ENCODE results near the gene MDGA2. TPM values are rescaled to one million over a fixed set of nuclear protein-coding genes. Genes with fewer than 3 reads are reported as not detected.

MDGA2 gene
- total and polyA plus RNA-seq, 8 donors, result not detected

GRCh38 chr14:47567273-47567672 lies 108.1 kb downstream of the MDGA2 start:
- TF ChIP-seq, protein P1, sequence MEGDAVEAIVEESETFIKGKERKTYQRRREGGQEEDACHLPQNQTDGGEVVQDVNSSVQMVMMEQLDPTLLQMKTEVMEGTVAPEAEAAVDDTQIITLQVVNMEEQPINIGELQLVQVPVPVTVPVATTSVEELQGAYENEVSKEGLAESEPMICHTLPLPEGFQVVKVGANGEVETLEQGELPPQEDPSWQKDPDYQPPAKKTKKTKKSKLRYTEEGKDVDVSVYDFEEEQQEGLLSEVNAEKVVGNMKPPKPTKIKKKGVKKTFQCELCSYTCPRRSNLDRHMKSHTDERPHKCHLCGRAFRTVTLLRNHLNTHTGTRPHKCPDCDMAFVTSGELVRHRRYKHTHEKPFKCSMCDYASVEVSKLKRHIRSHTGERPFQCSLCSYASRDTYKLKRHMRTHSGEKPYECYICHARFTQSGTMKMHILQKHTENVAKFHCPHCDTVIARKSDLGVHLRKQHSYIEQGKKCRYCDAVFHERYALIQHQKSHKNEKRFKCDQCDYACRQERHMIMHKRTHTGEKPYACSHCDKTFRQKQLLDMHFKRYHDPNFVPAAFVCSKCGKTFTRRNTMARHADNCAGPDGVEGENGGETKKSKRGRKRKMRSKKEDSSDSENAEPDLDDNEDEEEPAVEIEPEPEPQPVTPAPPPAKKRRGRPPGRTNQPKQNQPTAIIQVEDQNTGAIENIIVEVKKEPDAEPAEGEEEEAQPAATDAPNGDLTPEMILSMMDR (IDR thresholded peaks at IDR 0.05), result no peak
- intact Hi-C loops (cut with DNase I), result no loop called here

GRCh38 chr14:47557894-47558293 lies 117.5 kb downstream of the MDGA2 start:
- no peaks in the 10 kb centered on the region for H3K4me1 ChIP-seq
- FAIRE-seq (no peak), DNase-seq (no peak), ATAC-seq (no peak)
- H3K4me3 ChIP-seq, result no peak overlapping the region
- H3K27ac ChIP-seq, result no peak overlapping the region
- 48 to 61% methylated on average over 1 of the region's 1 CpG for WGBS, 2 donors
- H3K36me3 ChIP-seq, result no peaks in the 10 kb centered on the region
- H3K27me3 ChIP-seq, result no peaks in the 10 kb centered on the region
- no peaks in the 10 kb centered on the region for H3K9me3 ChIP-seq
- TF ChIP-seq, protein P1 (IDR thresholded peaks at IDR 0.05), result no peak
- intact Hi-C loops (cut with DNase I), result no loop called here

More at GRCh38 chr14:47567273-47567672, 108.1 kb downstream of the MDGA2 start:
- H3K4me3 ChIP-seq, result no peak overlapping the region
- no peaks in the 10 kb centered on the region for H3K9me3 ChIP-seq
- no peaks in the 10 kb centered on the region for H3K4me1 ChIP-seq
- no peaks in the 10 kb centered on the region for H3K27me3 ChIP-seq
- no peak for FAIRE-seq
- DNase-seq, result no peak
- ATAC-seq, result no peak
- no peaks in the 10 kb centered on the region for H3K36me3 ChIP-seq
- H3K27ac ChIP-seq, result no peak overlapping the region

- Histone ChIP-seq H3K27me3 (no peaks in the 10 kb centered on the region), H3K27ac (no peak overlapping the region), H3K9me3 (no peaks in the 10 kb centered on the region), H3K4me3 (no peak overlapping the region), H3K36me3 (no peaks in the 10 kb centered on the region), H3K4me1 (no peaks in the 10 kb centered on the region)
- DNase-seq (no peak), FAIRE-seq (no peak), ATAC-seq (no peak)
- intact Hi-C loops (cut with DNase I), result no loop called here
- TF ChIP-seq, protein P1 (IDR thresholded peaks at IDR 0.05), result no peak
Measured at GRCh38 chr14:47555333-47555732, 120.1 kb downstream of the MDGA2 start.

DNA sequence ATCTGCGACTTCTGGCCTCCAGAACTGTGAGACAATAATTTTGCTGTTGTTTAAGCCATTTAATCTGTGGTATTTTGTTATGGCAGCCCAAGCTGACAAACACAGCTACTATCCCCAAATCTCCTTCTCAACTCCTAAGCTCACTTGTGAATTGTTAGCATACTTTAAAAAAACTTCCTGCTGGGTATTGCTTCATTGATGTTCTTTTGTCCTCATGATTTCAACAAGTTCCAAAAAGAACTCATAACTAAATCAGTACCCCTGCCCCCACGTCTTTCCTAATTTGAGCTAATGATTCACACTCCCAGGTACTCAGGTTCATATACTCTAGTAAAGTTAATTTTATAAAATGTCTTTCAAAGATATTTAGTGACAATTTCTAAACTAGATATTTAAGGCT lies 125.5 kb downstream of the MDGA2 start:
- no peaks in the 10 kb centered on the region for H3K9me3 ChIP-seq
- H3K36me3 ChIP-seq, result no peaks in the 10 kb centered on the region
- no peak overlapping the region for H3K4me3 ChIP-seq
- WGBS, 2 donors, result 44 to 63% methylated on average over 2 of the region's 2 CpGs
- intact Hi-C loops (cut with DNase I), result no loop called here
- H3K27ac ChIP-seq, result no peak overlapping the region
- TF ChIP-seq, protein P1 (IDR thresholded peaks at IDR 0.05), result no peak
- no peak for FAIRE-seq
- no peaks in the 10 kb centered on the region for H3K4me1 ChIP-seq
- ATAC-seq, result no peak
- no peaks in the 10 kb centered on the region for H3K27me3 ChIP-seq
- DNase-seq, result no peak

- ATAC-seq (no peak), FAIRE-seq (no peak), DNase-seq (no peak)
- Histone ChIP-seq H3K27me3 (no peaks in the 10 kb centered on the region), H3K9me3 (no peaks in the 10 kb centered on the region), H3K27ac (no peak overlapping the region), H3K36me3 (no peaks in the 10 kb centered on the region), H3K4me1 (no peaks in the 10 kb centered on the region), H3K4me3 (no peak overlapping the region)
- WGBS, 2 donors, result 38 to 42% methylated on average over 1 of the region's 1 CpG
- intact Hi-C loops (cut with DNase I), result no loop called here
- TF ChIP-seq, protein P1 (IDR thresholded peaks at IDR 0.05), result no peak
Measured at GRCh38 chr14:47543459-47543858, 131.9 kb downstream of the MDGA2 start.
